ENCODE measurements around the gene RPL37A. TPM values are rescaled to one million over a fixed set of nuclear protein-coding genes. Genes with fewer than 3 reads are reported as not detected.
"Not testable (repeated sequence)": the region's sequence is repeated elsewhere in the genome, so short reads cannot be mapped to it uniquely, and the experiment has no call there.

The RPL37A gene
- total RNA-seq, 2 donors from 2014 or later = 425 to 1,004 TPM

DNA sequence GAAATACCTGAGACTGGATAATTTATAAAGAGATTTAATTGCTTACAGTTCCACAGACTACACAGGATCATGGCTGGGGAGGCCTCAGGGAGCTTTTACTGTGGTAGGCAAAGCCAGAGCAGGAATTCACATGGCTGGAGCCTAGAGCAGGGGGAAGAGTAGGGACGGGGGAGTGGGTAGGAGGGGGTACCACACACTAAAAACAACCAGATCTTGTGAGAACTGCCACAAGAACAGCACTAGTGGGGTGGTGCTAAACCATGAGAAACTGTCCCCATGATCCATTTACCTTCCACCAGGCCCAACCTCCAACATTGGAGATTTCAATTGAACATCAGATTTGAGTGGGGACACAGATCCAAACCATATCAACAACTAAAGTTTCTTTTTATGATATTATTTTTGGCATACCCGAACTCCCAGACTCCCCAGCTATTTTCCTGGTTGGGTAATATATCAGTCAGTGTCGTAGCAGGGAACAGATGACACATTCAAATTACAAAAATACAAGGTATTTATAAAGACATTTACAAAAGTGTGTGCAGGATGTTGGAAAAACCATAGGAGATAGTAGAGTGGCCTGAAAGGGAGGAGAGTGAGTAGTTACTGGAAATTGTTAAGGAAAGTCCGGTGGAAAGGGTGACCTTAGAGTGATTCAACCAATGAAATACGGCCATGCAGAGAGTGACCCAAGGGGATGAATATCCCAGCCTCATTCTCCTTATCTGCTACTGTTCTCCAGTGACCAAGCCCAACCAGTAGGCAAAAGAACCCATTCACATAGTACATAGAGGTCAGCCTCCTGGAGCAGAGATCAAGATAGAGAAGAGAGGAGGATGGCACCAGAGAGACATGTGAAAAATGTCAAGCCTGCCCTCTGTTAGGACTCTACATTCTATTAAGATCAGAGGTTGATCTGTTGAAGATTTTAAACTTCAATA, 8.8 kb downstream of the RPL37A start:
- DNase-seq (ENCODE audit: low spot score) = no peak
- Histone ChIP-seq H3K27me3 (no peaks in the 10 kb centered on the region), H3K36me3 (peaks cover 25% of the 10 kb centered on the region), H3K27ac (no peak overlapping the region), H3K9me3 (no peaks in the 10 kb centered on the region), H3K4me1 (peaks cover 0 to 8% of the 10 kb centered on the region in 2 donors), H3K4me3 (no peak overlapping the region)
- TF ChIP-seq, protein P1, sequence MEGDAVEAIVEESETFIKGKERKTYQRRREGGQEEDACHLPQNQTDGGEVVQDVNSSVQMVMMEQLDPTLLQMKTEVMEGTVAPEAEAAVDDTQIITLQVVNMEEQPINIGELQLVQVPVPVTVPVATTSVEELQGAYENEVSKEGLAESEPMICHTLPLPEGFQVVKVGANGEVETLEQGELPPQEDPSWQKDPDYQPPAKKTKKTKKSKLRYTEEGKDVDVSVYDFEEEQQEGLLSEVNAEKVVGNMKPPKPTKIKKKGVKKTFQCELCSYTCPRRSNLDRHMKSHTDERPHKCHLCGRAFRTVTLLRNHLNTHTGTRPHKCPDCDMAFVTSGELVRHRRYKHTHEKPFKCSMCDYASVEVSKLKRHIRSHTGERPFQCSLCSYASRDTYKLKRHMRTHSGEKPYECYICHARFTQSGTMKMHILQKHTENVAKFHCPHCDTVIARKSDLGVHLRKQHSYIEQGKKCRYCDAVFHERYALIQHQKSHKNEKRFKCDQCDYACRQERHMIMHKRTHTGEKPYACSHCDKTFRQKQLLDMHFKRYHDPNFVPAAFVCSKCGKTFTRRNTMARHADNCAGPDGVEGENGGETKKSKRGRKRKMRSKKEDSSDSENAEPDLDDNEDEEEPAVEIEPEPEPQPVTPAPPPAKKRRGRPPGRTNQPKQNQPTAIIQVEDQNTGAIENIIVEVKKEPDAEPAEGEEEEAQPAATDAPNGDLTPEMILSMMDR (IDR thresholded peaks at IDR 0.05) = no peak

DNA sequence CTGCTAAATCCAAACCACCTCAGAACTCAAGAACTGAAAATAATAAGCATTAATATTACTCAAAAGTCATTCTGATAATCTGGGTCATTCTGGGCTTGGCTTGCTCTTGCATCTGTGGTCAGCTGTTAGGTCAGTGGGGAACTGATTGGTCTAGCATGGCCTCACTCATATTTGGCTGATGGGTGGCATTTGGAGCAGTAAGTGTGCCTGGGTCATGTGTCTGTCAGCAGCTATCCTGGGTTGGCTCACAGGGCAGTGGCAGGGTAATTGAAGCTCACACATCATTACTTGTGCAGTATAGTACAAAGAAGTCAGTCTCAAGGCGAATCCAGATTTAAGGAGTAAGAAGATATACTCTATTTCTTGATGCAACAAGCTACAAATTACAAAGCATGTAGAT, 9.6 kb downstream of the RPL37A start:
- Histone ChIP-seq H3K27me3 (no peaks in the 10 kb centered on the region), H3K27ac (no peak overlapping the region), H3K36me3 (peaks cover 17% of the 10 kb centered on the region), H3K4me3 (no peak overlapping the region), H3K4me1 (peaks cover 0 to 8% of the 10 kb centered on the region in 2 donors), H3K9me3 (no peaks in the 10 kb centered on the region)
- no peak for DNase-seq (ENCODE audit: low spot score)
- TF ChIP-seq, protein P1 (IDR thresholded peaks at IDR 0.05) = no peak

DNA sequence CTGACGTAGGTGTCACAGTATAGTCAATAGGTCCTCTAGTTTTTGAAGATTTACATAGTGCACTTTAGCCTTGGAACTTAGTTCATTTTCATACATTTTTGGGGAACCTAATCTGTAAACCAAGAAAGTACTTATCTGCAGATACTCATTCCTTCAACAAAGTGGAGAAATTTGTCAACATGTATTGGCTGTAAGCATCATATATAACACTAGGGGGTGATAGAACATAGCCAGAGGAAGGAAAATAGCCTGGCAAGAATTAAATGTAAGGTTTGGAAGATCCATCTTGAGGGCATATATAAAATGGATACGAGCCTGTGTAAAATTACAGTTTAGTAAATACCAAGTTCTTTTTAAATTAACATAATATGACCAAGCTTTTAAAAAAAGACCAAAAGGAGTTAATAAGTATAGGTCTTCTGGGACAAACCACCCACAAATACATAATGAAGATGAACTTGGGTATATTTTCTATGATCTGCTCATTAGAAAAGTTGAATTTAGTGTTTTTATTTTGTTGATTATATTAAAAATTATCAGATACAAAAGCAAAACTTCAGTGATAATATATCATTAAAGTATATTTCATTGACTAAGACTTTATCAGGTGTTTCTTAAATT, 18.2 kb downstream of the RPL37A start:
- Histone ChIP-seq H3K4me3 (no peak overlapping the region), H3K27ac (no peak overlapping the region), H3K36me3 (no peaks in the 10 kb centered on the region), H3K27me3 (no peaks in the 10 kb centered on the region), H3K9me3 (no peaks in the 10 kb centered on the region), H3K4me1 (peaks cover 0 to 10% of the 10 kb centered on the region in 2 donors)
- TF ChIP-seq, protein P1 (IDR thresholded peaks at IDR 0.05) = peak; percentile 48 to 81
- DNase-seq (ENCODE audit: low spot score) = no peak

- no peaks in the 10 kb centered on the region for H3K36me3 ChIP-seq
- TF ChIP-seq, protein P1 (IDR thresholded peaks at IDR 0.05) = no peak
- peaks cover 0 to 10% of the 10 kb centered on the region in 2 donors for H3K4me1 ChIP-seq
- H3K4me3 ChIP-seq = no peak overlapping the region
- no peak for DNase-seq (ENCODE audit: low spot score)
- H3K9me3 ChIP-seq = no peaks in the 10 kb centered on the region
- no peak overlapping the region for H3K27ac ChIP-seq
- no peaks in the 10 kb centered on the region for H3K27me3 ChIP-seq
These were observed 19.0 kb downstream of the RPL37A start for GRCh38 chr2:216517447-216518225.

GRCh38 chr2:216518566-216519119, 20.0 kb downstream of the RPL37A start:
- H3K4me1 ChIP-seq = peaks cover 0 to 10% of the 10 kb centered on the region in 2 donors
- not testable (repeated sequence) for H3K36me3 ChIP-seq; H3K27me3 ChIP-seq; H3K27ac ChIP-seq; DNase-seq (ENCODE audit: low spot score); H3K9me3 ChIP-seq; H3K4me3 ChIP-seq
